OCI-M2 (cell line): ENCODE measurements around the gene COLEC11.

Experiments
- DNase-seq: peaks from one replicate; lab custom pipeline; 2025; ENCODE audit not compliant: unreplicated experiment; lab: John Stamatoyannopoulos, UW

The COLEC11 gene

GRCh38 chr2:3670376-3670775 lies 75.5 kb downstream of the COLEC11 start:
- DNase-seq = no peak

- no peak for DNase-seq
These were observed 76.0 kb downstream of the COLEC11 start for GRCh38 chr2:3670941-3671340.

- no peak for DNase-seq
These were observed 78.2 kb downstream of the COLEC11 start for GRCh38 chr2:3672861-3673678.

- no peak for DNase-seq
These were observed 79.3 kb downstream of the COLEC11 start for GRCh38 chr2:3674066-3674845.

- DNase-seq = no peak
These were observed 80.8 kb downstream of the COLEC11 start for GRCh38 chr2:3675687-3676086.

GRCh38 chr2:3677436-3677835 lies 82.5 kb downstream of the COLEC11 start:
- no peak for DNase-seq

GRCh38 chr2:3678212-3678611 lies 83.3 kb downstream of the COLEC11 start:
- DNase-seq = no peak

- no peak for DNase-seq
These were observed 84.3 kb downstream of the COLEC11 start for GRCh38 chr2:3679180-3679579.

- no peak for DNase-seq
These were observed 84.9 kb downstream of the COLEC11 start for GRCh38 chr2:3679616-3680393.

- DNase-seq = no peak
These were observed 85.8 kb downstream of the COLEC11 start for GRCh38 chr2:3680548-3681345.

- no peak for DNase-seq
These were observed 86.7 kb downstream of the COLEC11 start for GRCh38 chr2:3681625-3682024.

- DNase-seq = no peak
These were observed 87.9 kb downstream of the COLEC11 start for GRCh38 chr2:3682811-3683210.

- no peak for DNase-seq
These were observed 89.0 kb downstream of the COLEC11 start for GRCh38 chr2:3683748-3684454.

GRCh38 chr2:3689998-3690748 lies 95.3 kb downstream of the COLEC11 start:
- no peak for DNase-seq

- no peak for DNase-seq
These were observed 97.5 kb downstream of the COLEC11 start for GRCh38 chr2:3692375-3692774.
